ENCODE measurements around the gene RGPD3.
"Not testable (repeated sequence)": the region's sequence is repeated elsewhere in the genome, so short reads cannot be mapped to it uniquely, and the experiment has no call there.

DNA sequence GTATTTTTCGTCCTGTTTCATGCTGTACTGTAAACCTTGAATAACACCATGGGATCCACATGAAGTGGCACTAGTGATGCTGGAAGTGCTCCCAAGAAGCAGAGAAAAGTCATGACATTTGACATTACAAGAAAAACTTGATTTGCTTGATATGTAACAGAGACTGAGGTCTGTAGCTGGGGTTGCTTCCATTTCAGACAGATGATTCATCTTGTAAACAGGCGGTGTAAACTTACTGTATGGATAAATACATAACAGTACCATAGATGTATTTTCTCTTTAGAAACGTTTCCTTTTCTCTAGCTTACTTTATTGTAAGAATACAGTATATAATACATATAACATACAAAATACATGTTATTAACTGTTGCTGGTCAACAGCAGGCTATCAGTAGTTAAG lies 88.6 kb downstream of the RGPD3 start:
- TF ChIP-seq, protein P1, sequence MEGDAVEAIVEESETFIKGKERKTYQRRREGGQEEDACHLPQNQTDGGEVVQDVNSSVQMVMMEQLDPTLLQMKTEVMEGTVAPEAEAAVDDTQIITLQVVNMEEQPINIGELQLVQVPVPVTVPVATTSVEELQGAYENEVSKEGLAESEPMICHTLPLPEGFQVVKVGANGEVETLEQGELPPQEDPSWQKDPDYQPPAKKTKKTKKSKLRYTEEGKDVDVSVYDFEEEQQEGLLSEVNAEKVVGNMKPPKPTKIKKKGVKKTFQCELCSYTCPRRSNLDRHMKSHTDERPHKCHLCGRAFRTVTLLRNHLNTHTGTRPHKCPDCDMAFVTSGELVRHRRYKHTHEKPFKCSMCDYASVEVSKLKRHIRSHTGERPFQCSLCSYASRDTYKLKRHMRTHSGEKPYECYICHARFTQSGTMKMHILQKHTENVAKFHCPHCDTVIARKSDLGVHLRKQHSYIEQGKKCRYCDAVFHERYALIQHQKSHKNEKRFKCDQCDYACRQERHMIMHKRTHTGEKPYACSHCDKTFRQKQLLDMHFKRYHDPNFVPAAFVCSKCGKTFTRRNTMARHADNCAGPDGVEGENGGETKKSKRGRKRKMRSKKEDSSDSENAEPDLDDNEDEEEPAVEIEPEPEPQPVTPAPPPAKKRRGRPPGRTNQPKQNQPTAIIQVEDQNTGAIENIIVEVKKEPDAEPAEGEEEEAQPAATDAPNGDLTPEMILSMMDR (conservative IDR thresholded peaks at IDR 0.05; ENCODE audit: low read depth in 2 of 2), result not testable (repeated sequence)
- not testable (repeated sequence) for TF ChIP-seq CREB1 (CRISPR knock-in tag; IDR thresholded peaks at IDR 0.05; ENCODE audit: low read depth); POLR2AphosphoS5 (IDR thresholded peaks at IDR 0.05; ENCODE audit: low read depth); EZH2 (IDR thresholded peaks at IDR 0.05; ENCODE audit: low read depth, unreplicated experiment); ZNF114 (CRISPR knock-in tag; IDR thresholded peaks at IDR 0.05); ZNF331 (CRISPR knock-in tag; IDR thresholded peaks at IDR 0.05; ENCODE audit: low read depth); NANOG (IDR thresholded peaks at IDR 0.05; ENCODE audit: borderline replicate concordance); EZH2phosphoT487 (IDR thresholded peaks at IDR 0.05; ENCODE audit: unreplicated experiment); JUNB (IDR thresholded peaks at IDR 0.05; ENCODE audit: unreplicated experiment)
- TF ChIP-seq, protein P2, sequence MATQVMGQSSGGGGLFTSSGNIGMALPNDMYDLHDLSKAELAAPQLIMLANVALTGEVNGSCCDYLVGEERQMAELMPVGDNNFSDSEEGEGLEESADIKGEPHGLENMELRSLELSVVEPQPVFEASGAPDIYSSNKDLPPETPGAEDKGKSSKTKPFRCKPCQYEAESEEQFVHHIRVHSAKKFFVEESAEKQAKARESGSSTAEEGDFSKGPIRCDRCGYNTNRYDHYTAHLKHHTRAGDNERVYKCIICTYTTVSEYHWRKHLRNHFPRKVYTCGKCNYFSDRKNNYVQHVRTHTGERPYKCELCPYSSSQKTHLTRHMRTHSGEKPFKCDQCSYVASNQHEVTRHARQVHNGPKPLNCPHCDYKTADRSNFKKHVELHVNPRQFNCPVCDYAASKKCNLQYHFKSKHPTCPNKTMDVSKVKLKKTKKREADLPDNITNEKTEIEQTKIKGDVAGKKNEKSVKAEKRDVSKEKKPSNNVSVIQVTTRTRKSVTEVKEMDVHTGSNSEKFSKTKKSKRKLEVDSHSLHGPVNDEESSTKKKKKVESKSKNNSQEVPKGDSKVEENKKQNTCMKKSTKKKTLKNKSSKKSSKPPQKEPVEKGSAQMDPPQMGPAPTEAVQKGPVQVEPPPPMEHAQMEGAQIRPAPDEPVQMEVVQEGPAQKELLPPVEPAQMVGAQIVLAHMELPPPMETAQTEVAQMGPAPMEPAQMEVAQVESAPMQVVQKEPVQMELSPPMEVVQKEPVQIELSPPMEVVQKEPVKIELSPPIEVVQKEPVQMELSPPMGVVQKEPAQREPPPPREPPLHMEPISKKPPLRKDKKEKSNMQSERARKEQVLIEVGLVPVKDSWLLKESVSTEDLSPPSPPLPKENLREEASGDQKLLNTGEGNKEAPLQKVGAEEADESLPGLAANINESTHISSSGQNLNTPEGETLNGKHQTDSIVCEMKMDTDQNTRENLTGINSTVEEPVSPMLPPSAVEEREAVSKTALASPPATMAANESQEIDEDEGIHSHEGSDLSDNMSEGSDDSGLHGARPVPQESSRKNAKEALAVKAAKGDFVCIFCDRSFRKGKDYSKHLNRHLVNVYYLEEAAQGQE (IDR thresholded peaks at IDR 0.05; ENCODE audit: unreplicated experiment), result not testable (repeated sequence)
- TF ChIP-seq, protein P3, sequence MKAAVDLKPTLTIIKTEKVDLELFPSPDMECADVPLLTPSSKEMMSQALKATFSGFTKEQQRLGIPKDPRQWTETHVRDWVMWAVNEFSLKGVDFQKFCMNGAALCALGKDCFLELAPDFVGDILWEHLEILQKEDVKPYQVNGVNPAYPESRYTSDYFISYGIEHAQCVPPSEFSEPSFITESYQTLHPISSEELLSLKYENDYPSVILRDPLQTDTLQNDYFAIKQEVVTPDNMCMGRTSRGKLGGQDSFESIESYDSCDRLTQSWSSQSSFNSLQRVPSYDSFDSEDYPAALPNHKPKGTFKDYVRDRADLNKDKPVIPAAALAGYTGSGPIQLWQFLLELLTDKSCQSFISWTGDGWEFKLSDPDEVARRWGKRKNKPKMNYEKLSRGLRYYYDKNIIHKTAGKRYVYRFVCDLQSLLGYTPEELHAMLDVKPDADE (IDR thresholded peaks at IDR 0.05), result not testable (repeated sequence)
- TF ChIP-seq, protein P4, sequence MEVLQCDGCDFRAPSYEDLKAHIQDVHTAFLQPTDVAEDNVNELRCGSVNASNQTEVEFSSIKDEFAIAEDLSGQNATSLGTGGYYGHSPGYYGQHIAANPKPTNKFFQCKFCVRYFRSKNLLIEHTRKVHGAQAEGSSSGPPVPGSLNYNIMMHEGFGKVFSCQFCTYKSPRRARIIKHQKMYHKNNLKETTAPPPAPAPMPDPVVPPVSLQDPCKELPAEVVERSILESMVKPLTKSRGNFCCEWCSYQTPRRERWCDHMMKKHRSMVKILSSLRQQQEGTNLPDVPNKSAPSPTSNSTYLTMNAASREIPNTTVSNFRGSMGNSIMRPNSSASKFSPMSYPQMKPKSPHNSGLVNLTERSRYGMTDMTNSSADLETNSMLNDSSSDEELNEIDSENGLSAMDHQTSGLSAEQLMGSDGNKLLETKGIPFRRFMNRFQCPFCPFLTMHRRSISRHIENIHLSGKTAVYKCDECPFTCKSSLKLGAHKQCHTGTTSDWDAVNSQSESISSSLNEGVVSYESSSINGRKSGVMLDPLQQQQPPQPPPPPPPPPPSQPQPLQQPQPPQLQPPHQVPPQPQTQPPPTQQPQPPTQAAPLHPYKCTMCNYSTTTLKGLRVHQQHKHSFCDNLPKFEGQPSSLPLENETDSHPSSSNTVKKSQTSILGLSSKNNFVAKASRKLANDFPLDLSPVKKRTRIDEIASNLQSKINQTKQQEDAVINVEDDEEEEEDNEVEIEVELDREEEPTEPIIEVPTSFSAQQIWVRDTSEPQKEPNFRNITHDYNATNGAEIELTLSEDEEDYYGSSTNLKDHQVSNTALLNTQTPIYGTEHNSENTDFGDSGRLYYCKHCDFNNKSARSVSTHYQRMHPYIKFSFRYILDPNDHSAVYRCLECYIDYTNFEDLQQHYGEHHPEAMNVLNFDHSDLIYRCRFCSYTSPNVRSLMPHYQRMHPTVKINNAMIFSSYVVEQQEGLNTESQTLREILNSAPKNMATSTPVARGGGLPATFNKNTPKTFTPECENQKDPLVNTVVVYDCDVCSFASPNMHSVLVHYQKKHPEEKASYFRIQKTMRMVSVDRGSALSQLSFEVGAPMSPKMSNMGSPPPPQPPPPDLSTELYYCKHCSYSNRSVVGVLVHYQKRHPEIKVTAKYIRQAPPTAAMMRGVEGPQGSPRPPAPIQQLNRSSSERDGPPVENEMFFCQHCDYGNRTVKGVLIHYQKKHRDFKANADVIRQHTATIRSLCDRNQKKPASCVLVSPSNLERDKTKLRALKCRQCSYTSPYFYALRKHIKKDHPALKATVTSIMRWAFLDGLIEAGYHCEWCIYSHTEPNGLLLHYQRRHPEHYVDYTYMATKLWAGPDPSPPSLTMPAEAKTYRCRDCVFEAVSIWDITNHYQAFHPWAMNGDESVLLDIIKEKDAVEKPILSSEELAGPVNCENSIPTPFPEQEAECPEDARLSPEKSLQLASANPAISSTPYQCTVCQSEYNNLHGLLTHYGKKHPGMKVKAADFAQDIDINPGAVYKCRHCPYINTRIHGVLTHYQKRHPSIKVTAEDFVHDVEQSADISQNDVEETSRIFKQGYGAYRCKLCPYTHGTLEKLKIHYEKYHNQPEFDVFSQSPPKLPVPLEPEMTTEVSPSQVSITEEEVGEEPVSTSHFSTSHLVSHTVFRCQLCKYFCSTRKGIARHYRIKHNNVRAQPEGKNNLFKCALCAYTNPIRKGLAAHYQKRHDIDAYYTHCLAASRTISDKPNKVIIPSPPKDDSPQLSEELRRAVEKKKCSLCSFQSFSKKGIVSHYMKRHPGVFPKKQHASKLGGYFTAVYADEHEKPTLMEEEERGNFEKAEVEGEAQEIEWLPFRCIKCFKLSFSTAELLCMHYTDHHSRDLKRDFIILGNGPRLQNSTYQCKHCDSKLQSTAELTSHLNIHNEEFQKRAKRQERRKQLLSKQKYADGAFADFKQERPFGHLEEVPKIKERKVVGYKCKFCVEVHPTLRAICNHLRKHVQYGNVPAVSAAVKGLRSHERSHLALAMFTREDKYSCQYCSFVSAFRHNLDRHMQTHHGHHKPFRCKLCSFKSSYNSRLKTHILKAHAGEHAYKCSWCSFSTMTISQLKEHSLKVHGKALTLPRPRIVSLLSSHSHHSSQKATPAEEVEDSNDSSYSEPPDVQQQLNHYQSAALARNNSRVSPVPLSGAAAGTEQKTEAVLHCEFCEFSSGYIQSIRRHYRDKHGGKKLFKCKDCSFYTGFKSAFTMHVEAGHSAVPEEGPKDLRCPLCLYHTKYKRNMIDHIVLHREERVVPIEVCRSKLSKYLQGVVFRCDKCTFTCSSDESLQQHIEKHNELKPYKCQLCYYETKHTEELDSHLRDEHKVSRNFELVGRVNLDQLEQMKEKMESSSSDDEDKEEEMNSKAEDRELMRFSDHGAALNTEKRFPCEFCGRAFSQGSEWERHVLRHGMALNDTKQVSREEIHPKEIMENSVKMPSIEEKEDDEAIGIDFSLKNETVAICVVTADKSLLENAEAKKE (CRISPR knock-in tag; IDR thresholded peaks at IDR 0.05), result not testable (repeated sequence)
